ENCODE data around the gene CDKN1A.

GRCh38 chr6:36691011-36691410 is 12.5 kb downstream of the CDKN1A start:
- TF ChIP-seq CTCF (IDR thresholded peaks at IDR 0.05; ENCODE audit: low read depth, low read length) (no peak), EZH2phosphoT487 (IDR thresholded peaks at IDR 0.05; ENCODE audit: low read depth) (no peak)

All from OCI-LY3 (cell line).